SK-N-SH treated with all-trans-retinoic acid at 6 μM for 48 hours (cell line): Measurements from ENCODE around the gene C5.

Experiments
- ATAC-seq: fragments of 200-7000 bp; cut with Tn5 transposase; 3 replicates; pipeline ENCODE4 v1.9.1; 2020; ENCODE audit warnings: mild to moderate bottlenecking, moderate library complexity
- CREB5 ChIP-seq: fragments of 250-450 bp; sonication (Bioruptor Pico); IDR thresholded peaks from 2 replicates; pipeline ENCODE4 v1.5.1; 2020; ENCODE audit warnings: low read depth, mild to moderate bottlenecking, moderate library complexity
- CSDC2 ChIP-seq: fragments of 250-450 bp; sonication (Bioruptor Pico); IDR thresholded peaks from 2 replicates; pipeline ENCODE4 v1.5.0; 2020; ENCODE audit warnings: mild to moderate bottlenecking, moderate library complexity
- CSRNP3 ChIP-seq: fragments of 250-450 bp; sonication (Bioruptor Pico); IDR thresholded peaks from 2 replicates; pipeline ENCODE4 v1.5.1; 2021; ENCODE audit warnings: mild to moderate bottlenecking, moderate library complexity
- ESRRG ChIP-seq: fragments of 250-450 bp; sonication (Bioruptor Pico); IDR thresholded peaks from 2 replicates; pipeline ENCODE4 v1.6.1; 2021; ENCODE audit warnings: mild to moderate bottlenecking
- GLIS3 ChIP-seq: fragments of 250-450 bp; sonication (Bioruptor Pico); IDR thresholded peaks from 2 replicates; pipeline ENCODE4 v1.5.0; 2020; ENCODE audit warnings: mild to moderate bottlenecking, moderate library complexity
- ISL1 ChIP-seq: fragments of 250-450 bp; sonication (Bioruptor Pico); IDR thresholded peaks from 2 replicates; pipeline ENCODE4 v2.1.2; 2022; ENCODE audit warnings: mild to moderate bottlenecking, moderate library complexity
- OSR1 ChIP-seq: fragments of 250-450 bp; sonication (Bioruptor Pico); IDR thresholded peaks from 2 replicates; pipeline ENCODE4 v1.8.0; 2022; ENCODE audit warnings: moderate library complexity, mild to moderate bottlenecking, inconsistent platforms
- PATZ1 ChIP-seq: fragments of 250-450 bp; sonication (Bioruptor Pico); IDR thresholded peaks from 2 replicates; pipeline ENCODE4 v1.8.0; 2020; ENCODE audit warnings: mild to moderate bottlenecking, moderate library complexity, borderline replicate concordance
- PPARA ChIP-seq: fragments of 250-450 bp; sonication (Bioruptor Pico); IDR thresholded peaks from 2 replicates; pipeline ENCODE4 v1.5.0; 2020; ENCODE audit warnings: mild to moderate bottlenecking, borderline replicate concordance
- RARB ChIP-seq: fragments of 250-450 bp; sonication (Bioruptor Pico); IDR thresholded peaks from 2 replicates; pipeline ENCODE4 v1.8.0; 2021; ENCODE audit warnings: mild to moderate bottlenecking, moderate library complexity
- SNAI2 ChIP-seq: fragments of 250-450 bp; sonication (Bioruptor Pico); IDR thresholded peaks from 2 replicates; pipeline ENCODE4 v1.5.0; 2020; ENCODE audit warnings: mild to moderate bottlenecking, moderate library complexity
- TOX ChIP-seq: fragments of 250-450 bp; sonication (Bioruptor Pico); IDR thresholded peaks from 2 replicates; pipeline ENCODE4 v1.8.0; 2021; ENCODE audit warnings: mild to moderate bottlenecking, moderate library complexity, borderline replicate concordance
- TSHZ2 ChIP-seq: fragments of 250-450 bp; sonication (Bioruptor Pico); IDR thresholded peaks from 2 replicates; pipeline ENCODE4 v1.5.0; 2020; ENCODE audit warnings: mild to moderate bottlenecking, moderate library complexity
- ZC3H10 ChIP-seq: fragments of 250-450 bp; sonication (Bioruptor Pico); IDR thresholded peaks from 2 replicates; pipeline ENCODE4 v1.5.1; 2021; ENCODE audit warnings: mild to moderate bottlenecking, moderate library complexity
- ZFP3 ChIP-seq: fragments of 250-450 bp; sonication (Bioruptor Pico); IDR thresholded peaks from 2 replicates; pipeline ENCODE4 v1.5.0; 2020; ENCODE audit warnings: mild to moderate bottlenecking, moderate library complexity
- ZFP30 ChIP-seq: fragments of 450-650 bp; formaldehyde crosslinking; IDR thresholded peaks from 2 replicates; pipeline ENCODE4 v1.5.0; 2022; ENCODE audit warnings: mild to moderate bottlenecking, moderate library complexity
- ZNF565 ChIP-seq: fragments of 450-650 bp; formaldehyde crosslinking; conservative IDR thresholded peaks from 2 replicates; pipeline ENCODE4 v1.5.0; 2020; ENCODE audit warnings: low read depth, mild to moderate bottlenecking, moderate library complexity
- ZNF70 ChIP-seq: fragments of 450-650 bp; formaldehyde crosslinking; IDR thresholded peaks from 2 replicates; pipeline ENCODE4 v1.5.0; 2020; ENCODE audit warnings: mild to moderate bottlenecking, moderate library complexity
- ZNF8 ChIP-seq: fragments of 450-650 bp; formaldehyde crosslinking; IDR thresholded peaks from 2 replicates; pipeline ENCODE4 v1.5.0; 2020; ENCODE audit warnings: mild to moderate bottlenecking, moderate library complexity

The C5 gene

GRCh38 chr9:121023064-121023463 is 27.0 kb downstream of the C5 start:
- peak; percentile 51; the same call in 2 of the 3 replicates for ATAC-seq
- no peak for TF ChIP-seq ISL1
- TF ChIP-seq, all 23 proteins: peak for 0

- TF ChIP-seq ZNF565 (CRISPR knock-in tag) (no peak), ESRRG (CRISPR knock-in tag) (no peak), CREB5 (CRISPR knock-in tag) (no peak), TOX (no peak), GLIS3 (CRISPR knock-in tag) (no peak), ZNF70 (CRISPR knock-in tag) (no peak), CSRNP3 (CRISPR knock-in tag) (no peak), ZFP30 (CRISPR knock-in tag) (no peak), OSR1 (CRISPR knock-in tag) (no peak), PPARA (CRISPR knock-in tag) (no peak), RARB (CRISPR knock-in tag) (no peak), PATZ1 (CRISPR knock-in tag) (no peak), CSDC2 (CRISPR knock-in tag) (no peak), ZNF8 (CRISPR knock-in tag) (no peak), ISL1 (no peak)
- no peak for ATAC-seq
Measured at GRCh38 chr9:121021301-121021700, 28.8 kb downstream of the C5 start.

- no peak for TF ChIP-seq TSHZ2 (CRISPR knock-in tag)
- no peak for TF ChIP-seq ESRRG (CRISPR knock-in tag)
- no peak for TF ChIP-seq ZNF70 (CRISPR knock-in tag)
- TF ChIP-seq RARB (CRISPR knock-in tag), result no peak
- no peak for TF ChIP-seq SNAI2 (CRISPR knock-in tag)
- no peak for TF ChIP-seq ZNF565 (CRISPR knock-in tag)
- no peak for TF ChIP-seq ZFP3 (CRISPR knock-in tag)
- no peak for TF ChIP-seq CSRNP3 (CRISPR knock-in tag)
- TF ChIP-seq CREB5 (CRISPR knock-in tag), result no peak
- no peak for TF ChIP-seq ZFP30 (CRISPR knock-in tag)
- no peak for TF ChIP-seq ZC3H10 (CRISPR knock-in tag)
- TF ChIP-seq, all 23 proteins: peak for 0
- ATAC-seq, result no peak
Measured at GRCh38 chr9:121019273-121019672, 30.8 kb downstream of the C5 start.
